ENCODE data around the gene NUDCD2.
"Not testable (repeated sequence)": the region's sequence is repeated elsewhere in the genome, so short reads cannot be mapped to it uniquely, and the experiment has no call there.

The NUDCD2 gene

GRCh38 chr5:163456029-163456589, 3.8 kb downstream of the NUDCD2 start:
- no peak overlapping the region for H3K4me3 ChIP-seq (ENCODE audit: low read depth, low read length)
- TF ChIP-seq CTCF (IDR thresholded peaks at IDR 0.05; ENCODE audit: borderline replicate concordance, insufficient read depth, low read depth, low read length), result no peak

GRCh38 chr5:163455406-163455805, 4.5 kb downstream of the NUDCD2 start:
- H3K4me3 ChIP-seq (ENCODE audit: low read depth, low read length), result not testable (repeated sequence)

- no peak for TF ChIP-seq CTCF (IDR thresholded peaks at IDR 0.05; ENCODE audit: borderline replicate concordance, insufficient read depth, low read depth, low read length)
- no peak overlapping the region for H3K4me3 ChIP-seq (ENCODE audit: low read depth, low read length)
Observed at GRCh38 chr5:163453705-163454104, 6.2 kb downstream of the NUDCD2 start.

- no peak for TF ChIP-seq CTCF (IDR thresholded peaks at IDR 0.05; ENCODE audit: borderline replicate concordance, insufficient read depth, low read depth, low read length)
Observed at GRCh38 chr5:163451489-163451888, 8.4 kb downstream of the NUDCD2 start.

GRCh38 chr5:163448491-163448890, 11.4 kb downstream of the NUDCD2 start:
- H3K4me3 ChIP-seq (ENCODE audit: low read depth, low read length), result no peak overlapping the region
- no peak for TF ChIP-seq CTCF (IDR thresholded peaks at IDR 0.05; ENCODE audit: borderline replicate concordance, insufficient read depth, low read depth, low read length)

More at GRCh38 chr5:163451489-163451888, 8.4 kb downstream of the NUDCD2 start:
- H3K4me3 ChIP-seq (ENCODE audit: low read depth, low read length), result no peak overlapping the region

- H3K4me3 ChIP-seq (ENCODE audit: low read depth, low read length), result no peak overlapping the region
Observed at GRCh38 chr5:163447875-163448274, 12.0 kb downstream of the NUDCD2 start.

GRCh38 chr5:163447191-163447590, 12.7 kb downstream of the NUDCD2 start:
- no peak overlapping the region for H3K4me3 ChIP-seq (ENCODE audit: low read depth, low read length)
- TF ChIP-seq CTCF (IDR thresholded peaks at IDR 0.05; ENCODE audit: borderline replicate concordance, insufficient read depth, low read depth, low read length), result no peak

More at GRCh38 chr5:163447875-163448274, 12.0 kb downstream of the NUDCD2 start:
- TF ChIP-seq CTCF (IDR thresholded peaks at IDR 0.05; ENCODE audit: borderline replicate concordance, insufficient read depth, low read depth, low read length), result no peak

GRCh38 chr5:163445345-163445744, 14.6 kb downstream of the NUDCD2 start:
- no peak overlapping the region for H3K4me3 ChIP-seq (ENCODE audit: low read depth, low read length)
- TF ChIP-seq CTCF (IDR thresholded peaks at IDR 0.05; ENCODE audit: borderline replicate concordance, insufficient read depth, low read depth, low read length), result no peak

All from GM12875 (cell line).